Activated naive CD4-positive, alpha-beta T cell treated with anti-CD3 and anti-CD28 coated beads, Interleukin-2, amount 10 ng/mL, durations not matched to agents 7 days and 5 days (primary cell): ENCODE results near the gene ZNF414.
A peak's percentile ranks its signal among the peaks of the same experiment; 100 is the strongest.
"Not testable (repeated sequence)": the region's sequence is repeated elsewhere in the genome, so short reads cannot be mapped to it uniquely, and the experiment has no call there.

Experiments used
- CTCF ChIA-PET: fragments of 350-600 bp; sonication (Branson Sonifier 250); formaldehyde crosslinking; loops from one replicate; lab custom pipeline; 2021; ENCODE audit warnings: antibody characterized with exemption; lab: Charles Lee
- DNase-seq: peaks from one replicate; pipeline ENCODE4 v3.0.0-alpha.2; 2020
- H3K27ac Mint-ChIP-seq: one replicate; pipeline ENCODE4 v1.8.0; 2021; ENCODE audit warnings: mild to moderate bottlenecking, moderate library complexity, mixed read lengths
- H3K27me3 Mint-ChIP-seq: one replicate; pipeline ENCODE4 v1.8.0; 2021; ENCODE audit warnings: mild to moderate bottlenecking, mixed read lengths
- H3K36me3 Mint-ChIP-seq: one replicate; pipeline ENCODE4 v1.8.0; 2021; ENCODE audit warnings: mixed read lengths
- H3K4me1 Mint-ChIP-seq: one replicate; pipeline ENCODE4 v1.8.0; 2021; ENCODE audit warnings: mixed read lengths
- H3K4me3 Mint-ChIP-seq: one replicate; pipeline ENCODE4 v1.8.0; 2021; ENCODE audit warnings: mild to moderate bottlenecking, moderate library complexity, mixed read lengths
- H3K9me3 Mint-ChIP-seq: one replicate; pipeline ENCODE4 v1.8.0; 2021; ENCODE audit warnings: mixed read lengths

ZNF414 gene

GRCh38 chr19:8530061-8530679 lies 16.2 kb upstream of the ZNF414 start:
- CTCF ChIA-PET, result no interaction called here
- peaks cover 59% of the 10 kb centered on the region for H3K36me3 Mint-ChIP-seq
- no peaks in the 10 kb centered on the region for H3K4me1 Mint-ChIP-seq
- H3K9me3 Mint-ChIP-seq, result no peaks in the 10 kb centered on the region
- H3K27me3 Mint-ChIP-seq, result no peaks in the 10 kb centered on the region
- no peak overlapping the region for H3K4me3 Mint-ChIP-seq
- no peak for DNase-seq
- H3K27ac Mint-ChIP-seq, result peak overlapping the region; percentile 14

GRCh38 chr19:8529369-8530006 lies 15.5 kb upstream of the ZNF414 start:
- DNase-seq, result no peak
- CTCF ChIA-PET, result no interaction called here
- H3K4me1 Mint-ChIP-seq, result peaks cover 2% of the 10 kb centered on the region
- peaks cover 56% of the 10 kb centered on the region for H3K36me3 Mint-ChIP-seq
- H3K9me3 Mint-ChIP-seq, result no peaks in the 10 kb centered on the region
- H3K27me3 Mint-ChIP-seq, result no peaks in the 10 kb centered on the region
- no peak overlapping the region for H3K4me3 Mint-ChIP-seq
- no peak overlapping the region for H3K27ac Mint-ChIP-seq

DNA sequence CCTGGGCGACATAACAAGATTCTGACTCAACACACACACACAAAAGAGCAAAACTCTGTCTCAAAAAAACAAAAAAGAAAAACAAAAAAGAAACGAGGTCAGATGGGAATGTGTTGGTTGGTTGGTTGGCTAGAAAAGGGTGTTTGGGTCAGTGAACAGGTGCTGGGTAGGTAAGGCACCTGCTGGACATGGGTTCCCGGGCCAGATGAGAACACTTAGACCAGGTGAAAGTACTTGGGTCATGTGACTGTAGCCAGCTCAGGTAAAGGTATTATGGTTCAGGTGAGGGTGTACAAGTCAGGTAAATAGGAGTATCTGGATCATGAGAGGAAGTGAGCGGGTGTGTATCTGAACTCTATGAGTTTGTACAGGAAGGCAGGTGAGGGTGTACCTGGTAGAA lies 14.5 kb upstream of the ZNF414 start:
- no peaks in the 10 kb centered on the region for H3K9me3 Mint-ChIP-seq
- peaks cover 2% of the 10 kb centered on the region for H3K4me1 Mint-ChIP-seq
- H3K4me3 Mint-ChIP-seq, result no peak overlapping the region
- H3K27ac Mint-ChIP-seq, result no peak overlapping the region
- H3K36me3 Mint-ChIP-seq, result peaks cover 53% of the 10 kb centered on the region
- no peaks in the 10 kb centered on the region for H3K27me3 Mint-ChIP-seq
- DNase-seq, result no peak
- CTCF ChIA-PET, result no interaction called here

DNA sequence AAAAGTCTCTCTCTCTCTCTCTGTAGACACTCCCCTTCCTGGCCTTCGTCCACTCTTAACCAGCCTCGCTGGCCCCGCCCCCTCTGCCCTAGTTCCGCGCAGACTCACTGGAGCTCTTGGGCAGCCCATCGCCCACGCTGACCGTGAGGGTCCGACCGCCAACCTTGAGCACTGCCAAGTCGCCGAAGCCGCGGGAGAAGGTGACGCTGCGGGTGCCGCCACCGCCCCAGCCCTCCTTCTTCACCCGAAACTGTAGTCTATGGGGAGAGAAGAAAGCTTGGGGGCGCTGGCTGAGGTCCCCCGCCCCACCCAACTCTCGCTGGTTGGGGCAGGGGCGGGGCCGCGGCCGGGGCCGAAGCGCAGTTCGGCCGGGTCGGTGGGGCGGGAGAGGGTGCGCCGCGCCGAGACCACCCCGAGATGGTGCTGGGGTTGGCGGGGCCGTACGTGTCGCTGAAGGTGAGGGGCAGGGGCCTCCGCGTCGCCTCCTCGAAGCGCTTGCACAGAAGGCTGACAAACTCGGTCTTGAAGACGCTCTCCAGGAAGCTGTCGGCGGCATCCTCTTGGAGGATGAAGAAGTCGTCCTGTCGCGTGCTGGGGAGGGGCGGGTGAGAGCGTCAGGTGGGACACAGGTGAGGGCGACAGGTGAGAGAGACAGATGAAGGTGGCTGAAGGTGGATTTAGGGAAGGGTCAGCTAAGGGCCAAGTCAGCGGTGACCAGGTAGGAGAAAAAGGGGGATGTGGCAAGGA lies 12.6 kb upstream of the ZNF414 start:
- DNase-seq, result no peak
- no peak overlapping the region for H3K4me3 Mint-ChIP-seq
- H3K27me3 Mint-ChIP-seq, result no peaks in the 10 kb centered on the region

DNA sequence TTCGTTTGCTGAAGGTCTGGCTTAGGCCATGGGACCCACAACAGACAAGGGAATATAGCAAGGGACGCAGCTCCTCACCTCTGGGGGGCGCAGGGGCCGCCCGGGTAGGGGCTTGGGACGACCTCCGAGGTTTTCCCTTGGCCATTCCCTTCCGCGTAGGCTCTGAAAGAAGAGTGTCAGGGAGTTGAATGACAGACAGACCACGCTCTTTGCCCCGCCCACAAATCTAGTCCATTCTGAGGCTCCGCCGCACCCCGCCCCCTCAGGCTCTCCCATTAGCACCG lies 11.4 kb upstream of the ZNF414 start:
- Mint-ChIP-seq H3K27ac (no peak overlapping the region), H3K27me3 (no peaks in the 10 kb centered on the region), H3K4me1 (peaks cover 10% of the 10 kb centered on the region), H3K4me3 (no peak overlapping the region), H3K9me3 (no peaks in the 10 kb centered on the region), H3K36me3 (peaks cover 53% of the 10 kb centered on the region)
- CTCF ChIA-PET, result interaction anchor here (1.5 kb wide), 1 partner anchor 53 kb away, joined by 6 read pairs; no protein-coding TSS in a partner anchor
- DNase-seq, result no peak

More for the DNA sequence above, 12.6 kb upstream of the ZNF414 start:
- no peak overlapping the region for H3K27ac Mint-ChIP-seq
- H3K36me3 Mint-ChIP-seq, result peaks cover 50% of the 10 kb centered on the region
- no peaks in the 10 kb centered on the region for H3K9me3 Mint-ChIP-seq
- peaks cover 2% of the 10 kb centered on the region for H3K4me1 Mint-ChIP-seq
- CTCF ChIA-PET, result no interaction called here

- peak overlapping the region; percentile 97 for H3K27ac Mint-ChIP-seq
- no peak for DNase-seq
- H3K36me3 Mint-ChIP-seq, result peaks cover 43% of the 10 kb centered on the region
- no peaks in the 10 kb centered on the region for H3K27me3 Mint-ChIP-seq
- CTCF ChIA-PET, result interaction anchor here (9.6 kb wide), 1 partner anchor 60 kb away, joined by 82 read pairs; the partner anchor contains the start of gene MYO1F
- no peaks in the 10 kb centered on the region for H3K9me3 Mint-ChIP-seq
- H3K4me3 Mint-ChIP-seq, result no peak overlapping the region
- H3K4me1 Mint-ChIP-seq, result peaks cover 60% of the 10 kb centered on the region
Observed at GRCh38 chr19:8519388-8519787, 5.4 kb upstream of the ZNF414 start.

DNA sequence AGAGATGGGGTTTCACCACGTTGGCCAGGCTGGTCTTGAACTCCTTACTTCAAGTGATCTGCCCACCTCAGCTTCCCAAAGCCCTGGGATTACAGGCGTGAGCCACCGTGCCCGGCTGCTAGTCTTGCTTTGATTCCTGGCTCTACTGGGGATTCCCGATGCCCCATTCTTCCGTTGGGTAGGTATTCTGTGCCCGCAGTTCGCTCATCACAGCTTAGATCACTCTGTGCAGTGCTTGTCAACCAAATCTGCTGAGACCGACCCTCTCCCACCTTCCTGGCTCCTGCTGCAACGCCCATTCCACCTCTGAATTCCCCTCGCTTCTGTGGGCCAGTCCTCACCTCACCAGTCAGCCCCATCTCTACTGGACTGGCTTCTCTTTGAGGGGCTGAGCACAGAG lies 4.6 kb upstream of the ZNF414 start:
- no peak for DNase-seq
- CTCF ChIA-PET, result interaction anchor here (1.3 to 9.6 kb wide), 2 partner anchors 51 to 61 kb away, joined by 5 to 82 read pairs; partner anchors contain the start of gene MYO1F
- H3K4me3 Mint-ChIP-seq, result peak overlapping the region; percentile 47

GRCh38 chr19:8517551-8518442 lies 3.8 kb upstream of the ZNF414 start:
- Mint-ChIP-seq H3K27ac (peak overlapping the region; percentile 97), H3K36me3 (peaks cover 42% of the 10 kb centered on the region), H3K4me3 (peak overlapping the region; percentile 41), H3K9me3 (no peaks in the 10 kb centered on the region), H3K27me3 (no peaks in the 10 kb centered on the region), H3K4me1 (peaks cover 69% of the 10 kb centered on the region)
- CTCF ChIA-PET, result interaction anchor here (1.3 to 9.6 kb wide), 2 partner anchors 51 to 62 kb away, joined by 5 to 82 read pairs; partner anchors contain the start of gene MYO1F
- peak; percentile 79 for DNase-seq

More for the DNA sequence above, 4.6 kb upstream of the ZNF414 start:
- Mint-ChIP-seq H3K4me1 (peaks cover 65% of the 10 kb centered on the region), H3K9me3 (no peaks in the 10 kb centered on the region), H3K27me3 (no peaks in the 10 kb centered on the region), H3K36me3 (peaks cover 45% of the 10 kb centered on the region), H3K27ac (peak overlapping the region; percentile 97)

DNA sequence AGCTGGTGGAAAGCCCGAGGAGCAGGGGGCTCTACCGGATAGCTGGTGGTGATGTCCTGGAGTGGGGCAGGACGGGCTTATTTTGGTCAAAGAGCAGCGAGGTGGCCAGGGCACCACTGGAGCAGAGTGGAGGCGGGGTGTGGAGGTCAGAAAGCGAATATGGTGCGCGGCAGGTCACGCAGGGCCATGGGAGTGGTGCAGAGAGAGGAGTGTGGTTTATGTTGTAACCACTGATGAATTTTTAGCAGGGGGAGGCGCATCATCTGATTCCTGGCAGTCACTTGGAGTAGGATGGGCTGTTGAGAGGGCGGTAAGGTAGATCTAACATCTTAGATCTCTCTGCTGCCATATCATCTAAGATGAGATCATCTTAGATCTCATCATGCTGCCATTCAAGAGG lies 1.4 kb upstream of the ZNF414 start:
- Mint-ChIP-seq H3K36me3 (peaks cover 32% of the 10 kb centered on the region), H3K27ac (peak overlapping the region; percentile 97), H3K4me1 (peaks cover 69% of the 10 kb centered on the region), H3K27me3 (no peaks in the 10 kb centered on the region), H3K4me3 (peak overlapping the region; percentile 84), H3K9me3 (no peaks in the 10 kb centered on the region)
- CTCF ChIA-PET, result interaction anchor here (1.1 to 9.6 kb wide), 2 partner anchors 54 to 64 kb away, joined by 4 to 82 read pairs; partner anchors contain the start of gene MYO1F
- peak; percentile 84 for DNase-seq

GRCh38 chr19:8514505-8515009 lies 590 bp upstream of the ZNF414 start:
- Mint-ChIP-seq H3K36me3 (peaks cover 29% of the 10 kb centered on the region), H3K4me1 (peaks cover 65% of the 10 kb centered on the region), H3K4me3 (peak overlapping the region; percentile 84), H3K27ac (peak overlapping the region; percentile 97)
- CTCF ChIA-PET, result interaction anchor here (1.0 to 9.6 kb wide), 4 partner anchors 55 to 102 kb away, joined by 3 to 82 read pairs (median 4); partner anchors contain the start of gene MYO1F
- not testable (repeated sequence) for H3K9me3 Mint-ChIP-seq, H3K27me3 Mint-ChIP-seq, DNase-seq

DNA sequence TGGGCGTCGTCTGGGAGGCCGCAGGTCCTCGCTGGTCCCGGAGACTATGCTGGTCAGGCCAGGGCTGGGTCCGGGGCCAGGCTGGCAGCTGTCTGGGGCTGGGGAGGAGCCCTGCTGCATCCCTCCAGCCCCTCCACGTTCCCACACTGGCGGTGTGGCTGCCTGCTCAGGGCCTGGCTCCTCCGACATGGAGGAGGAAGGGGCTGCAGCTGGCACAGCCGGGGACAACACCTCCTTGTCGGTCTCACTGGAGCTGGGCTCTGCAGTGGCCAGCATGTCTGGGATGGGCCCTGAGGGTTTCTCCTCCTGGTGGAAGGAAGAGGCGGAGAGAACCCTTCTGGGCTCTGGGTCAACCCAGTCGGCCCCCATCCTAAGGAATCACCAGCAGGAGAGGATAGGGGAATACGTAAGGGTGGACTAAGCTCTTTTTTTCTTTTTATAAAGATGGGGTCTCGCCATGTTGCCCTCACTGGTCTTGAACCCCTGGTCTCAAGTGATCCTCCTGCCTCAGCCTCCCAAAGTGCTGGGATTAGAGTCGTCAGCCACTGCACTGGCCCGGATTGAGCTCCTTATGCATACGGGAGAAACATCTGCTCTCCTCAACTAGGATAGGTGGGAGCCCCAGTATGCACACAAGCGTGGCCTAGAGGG lies 806 bp downstream of the ZNF414 start:
- H3K36me3 Mint-ChIP-seq, result peaks cover 22% of the 10 kb centered on the region
- H3K4me1 Mint-ChIP-seq, result peaks cover 52% of the 10 kb centered on the region
- H3K9me3 Mint-ChIP-seq, result no peaks in the 10 kb centered on the region
- DNase-seq, result no peak
- CTCF ChIA-PET, result interaction anchor here (1.0 to 9.6 kb wide), 6 partner anchors 18 to 101 kb away, joined by 3 to 82 read pairs (median 3); partner anchors contain the start of gene MYO1F
- H3K27ac Mint-ChIP-seq, result peak overlapping the region; percentile 97
- no peaks in the 10 kb centered on the region for H3K27me3 Mint-ChIP-seq
- H3K4me3 Mint-ChIP-seq, result peak overlapping the region; percentile 84

- peak overlapping the region; percentile 85 for H3K27ac Mint-ChIP-seq
- H3K27me3 Mint-ChIP-seq, result no peaks in the 10 kb centered on the region
- H3K4me3 Mint-ChIP-seq, result peak overlapping the region; percentile 84
- peak; percentile 42 for DNase-seq
- peaks cover 19% of the 10 kb centered on the region for H3K36me3 Mint-ChIP-seq
- CTCF ChIA-PET, result interaction anchor here (1.5 to 9.6 kb wide), 3 partner anchors 18 to 67 kb away, joined by 3 to 82 read pairs (median 6); partner anchors contain the start of gene MYO1F
- no peaks in the 10 kb centered on the region for H3K9me3 Mint-ChIP-seq
- peaks cover 44% of the 10 kb centered on the region for H3K4me1 Mint-ChIP-seq
Observed at GRCh38 chr19:8512115-8512967, 1.6 kb downstream of the ZNF414 start.
